ENCODE results near the gene WDFY4.
"Not testable (repeated sequence)": the region's sequence is repeated elsewhere in the genome, so short reads cannot be mapped to it uniquely, and the experiment has no call there.

Gene WDFY4

DNA sequence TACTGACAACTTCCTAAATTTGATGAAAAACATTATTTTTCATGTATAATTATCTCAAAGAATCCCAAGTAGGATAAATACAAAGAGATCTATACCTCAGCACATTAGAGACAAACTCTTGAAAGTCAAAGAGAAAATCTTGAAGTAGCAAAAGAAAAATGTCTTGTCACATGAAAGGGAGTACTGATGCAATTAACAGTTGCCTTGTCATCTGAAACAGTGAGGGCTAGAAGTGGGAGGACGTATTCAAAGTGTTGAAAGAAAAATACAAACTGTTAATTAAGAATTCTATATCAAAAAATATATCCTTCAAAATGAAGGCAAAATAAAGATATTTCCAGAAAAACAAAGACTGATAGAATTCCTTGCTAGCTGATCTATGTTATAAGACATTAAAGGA is 44.3 kb upstream of the WDFY4 start:
- no peak for TF ChIP-seq CTCF (IDR thresholded peaks at IDR 0.05; ENCODE audit: extremely low read depth, missing control alignments)

GRCh38 chr10:48641099-48641690 is 43.5 kb upstream of the WDFY4 start:
- DNase-seq (ENCODE audit: low spot score), result not testable (repeated sequence)

More for the DNA sequence above, 44.3 kb upstream of the WDFY4 start:
- DNase-seq (ENCODE audit: low spot score), result no peak

GRCh38 chr10:48645600-48645999 is 39.1 kb upstream of the WDFY4 start:
- no peak for TF ChIP-seq CTCF (IDR thresholded peaks at IDR 0.05; ENCODE audit: extremely low read depth, missing control alignments)

GRCh38 chr10:48647073-48647472 is 37.6 kb upstream of the WDFY4 start:
- DNase-seq (ENCODE audit: low spot score), result not testable (repeated sequence)

More at GRCh38 chr10:48645600-48645999, 39.1 kb upstream of the WDFY4 start:
- no peak for DNase-seq (ENCODE audit: low spot score)

- no peak for DNase-seq (ENCODE audit: low spot score)
- no peak for TF ChIP-seq CTCF (IDR thresholded peaks at IDR 0.05; ENCODE audit: extremely low read depth, missing control alignments)
These were observed 36.3 kb upstream of the WDFY4 start for GRCh38 chr10:48648172-48648942.

DNA sequence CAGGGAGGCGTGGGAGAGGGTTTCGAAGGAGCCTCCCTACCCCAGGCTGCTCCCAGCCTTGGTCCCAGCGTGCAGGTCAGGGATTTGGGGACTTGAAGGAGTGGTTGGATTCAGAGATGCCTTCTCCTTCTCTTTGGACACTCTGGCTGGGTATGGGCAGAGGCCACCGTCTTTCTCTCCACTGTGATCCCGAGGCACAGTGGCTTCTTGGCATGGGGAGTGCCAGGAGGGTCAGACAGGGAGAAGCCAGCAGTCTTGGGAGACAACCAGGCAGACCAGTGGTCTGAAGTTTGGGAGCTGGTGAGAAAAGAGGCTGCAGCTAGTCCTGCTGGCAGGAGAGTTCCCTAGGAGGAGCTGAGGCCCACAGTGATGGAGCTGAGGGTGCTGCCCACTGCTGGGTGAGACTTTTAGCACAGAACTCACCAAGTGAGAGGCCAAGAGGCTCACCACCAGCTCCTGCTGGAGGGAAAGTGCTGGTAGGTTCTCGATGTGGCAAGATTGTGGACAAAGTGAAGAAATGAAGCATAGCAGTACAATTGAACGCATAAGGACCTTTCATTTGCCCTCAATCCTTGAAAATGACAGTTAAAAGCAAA is 35.2 kb upstream of the WDFY4 start:
- DNase-seq (ENCODE audit: low spot score), result no peak
- no peak for TF ChIP-seq CTCF (IDR thresholded peaks at IDR 0.05; ENCODE audit: extremely low read depth, missing control alignments)

DNA sequence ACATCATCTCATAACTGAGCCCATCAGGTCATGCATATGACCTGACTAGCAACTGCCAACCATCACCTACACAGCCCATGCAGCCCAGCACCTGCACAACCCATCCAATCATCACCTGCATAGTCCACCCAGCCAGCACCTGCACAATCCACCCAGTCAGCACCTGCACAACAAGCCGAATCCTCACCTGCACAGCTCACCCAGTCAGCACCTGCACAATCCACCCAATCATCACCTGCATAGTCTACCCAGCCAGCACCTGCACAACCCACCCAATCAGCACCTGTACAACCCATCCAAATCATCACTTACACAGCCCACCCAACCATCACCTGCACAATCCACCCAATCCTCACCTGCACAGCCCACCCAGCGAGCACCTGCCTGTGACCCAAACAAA is 33.4 kb upstream of the WDFY4 start:
- no peak for DNase-seq (ENCODE audit: low spot score)
- TF ChIP-seq CTCF (IDR thresholded peaks at IDR 0.05; ENCODE audit: extremely low read depth, missing control alignments), result no peak

DNA sequence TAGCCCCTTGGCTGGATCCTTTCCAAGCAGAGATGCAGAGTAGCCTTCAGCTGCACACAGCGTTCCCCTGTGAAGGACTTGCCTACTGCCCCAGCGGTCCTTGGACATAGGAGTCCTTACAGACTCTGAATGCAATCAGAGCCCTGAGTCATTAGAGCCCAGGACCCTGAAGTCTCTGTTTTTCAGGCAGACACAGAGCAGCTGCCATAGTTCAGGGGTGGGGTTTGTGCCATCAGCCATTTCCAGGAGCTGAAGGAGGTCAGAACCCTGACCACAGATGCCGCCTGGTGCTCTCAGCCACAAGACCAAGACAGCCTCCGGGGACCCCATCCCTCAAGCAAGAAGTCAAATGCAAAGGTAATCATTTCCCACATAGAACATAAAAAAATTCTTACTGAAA is 32.8 kb upstream of the WDFY4 start:
- no peak for DNase-seq (ENCODE audit: low spot score)

More for the DNA sequence above, 32.8 kb upstream of the WDFY4 start:
- no peak for TF ChIP-seq CTCF (IDR thresholded peaks at IDR 0.05; ENCODE audit: extremely low read depth, missing control alignments)

All from GM20000 (cell line).